Right atrium auricular region (tissue), 2 donors: ENCODE results near the gene KLF3. TPM values are rescaled to one million over a fixed set of nuclear protein-coding genes. Genes with fewer than 3 reads are reported as not detected.

Experiments
- DNase-seq: peaks from one replicate; pipeline ENCODE4 v3.0.0-alpha.2; 2019; ENCODE audit warnings: low spot score
- H3K27ac ChIP-seq, 2 donors: fragments of 200-600 bp; sonication (generic); 1 replicate in 1 of 2; 2 replicates in 1 of 2; pipeline ENCODE4 v1.5.1; 2016 to 2019
- H3K27me3 ChIP-seq, 2 donors: fragments of 200-600 bp; sonication (generic); one replicate each; pipeline versions ENCODE4 v1.5.1 to v1.6.0; 2017 to 2019
- H3K36me3 ChIP-seq: fragments of 200-600 bp; sonication (generic); one replicate; pipeline ENCODE4 v1.5.1; 2016
- H3K4me1 ChIP-seq, 2 donors: fragments of 200-600 bp; sonication (generic); one replicate each; pipeline versions ENCODE4 v1.5.1 to v1.6.0; 2017 to 2019
- H3K4me3 ChIP-seq, 2 donors: fragments of 200-600 bp; sonication (generic); 1 replicate in 1 of 2; 2 replicates in 1 of 2; pipeline ENCODE4 v1.5.1; 2017 to 2019; ENCODE audit warnings: mild to moderate bottlenecking in 1 of 2, moderate library complexity in 1 of 2
- H3K9me3 ChIP-seq, 2 donors: fragments of 200-600 bp; sonication (generic); one replicate each; pipeline ENCODE4 v1.5.1; 2019
- total RNA-seq, 2 donors: library from RNA; depleted of rRNA; stranded (reverse); fragments of >200 nt; gene quantifications; one replicate each; pipeline ENCODE4 v1.1.0, GENCODE V29; 2016
- TF ChIP-seq, protein P1 (sequence below), 2 donors: fragments of 200-600 bp; sonication (generic); IDR thresholded peaks; one replicate each; pipeline ENCODE4 v1.5.1; 2019; ENCODE audit warnings: antibody characterized with exemption in 2 of 2

Gene KLF3
- total RNA-seq, 2 donors from 2014 or later: 22.6 to 28.8 TPM

DNA sequence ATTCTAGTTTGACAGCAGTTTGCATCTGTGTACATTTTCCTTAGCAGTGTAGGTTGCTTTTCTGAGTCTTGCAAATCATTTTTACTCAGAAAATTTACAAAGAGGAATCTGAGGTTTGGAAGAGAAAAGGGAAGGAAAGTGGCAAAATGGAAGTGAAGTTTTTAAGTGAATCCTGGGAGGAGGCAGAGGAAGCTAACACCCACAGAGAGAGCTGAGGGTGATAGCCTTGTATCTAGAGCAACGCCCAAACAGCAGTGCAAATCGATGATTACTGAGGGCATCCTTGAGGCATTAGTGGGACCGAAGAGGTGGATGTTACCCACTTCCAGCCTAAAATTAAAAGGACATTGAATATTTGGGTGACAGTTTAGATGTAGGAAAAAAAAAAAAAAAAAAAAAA is 31.8 kb downstream of the KLF3 start:
- H3K27me3 ChIP-seq: no peaks in the 10 kb centered on the region
- TF ChIP-seq, protein P1, sequence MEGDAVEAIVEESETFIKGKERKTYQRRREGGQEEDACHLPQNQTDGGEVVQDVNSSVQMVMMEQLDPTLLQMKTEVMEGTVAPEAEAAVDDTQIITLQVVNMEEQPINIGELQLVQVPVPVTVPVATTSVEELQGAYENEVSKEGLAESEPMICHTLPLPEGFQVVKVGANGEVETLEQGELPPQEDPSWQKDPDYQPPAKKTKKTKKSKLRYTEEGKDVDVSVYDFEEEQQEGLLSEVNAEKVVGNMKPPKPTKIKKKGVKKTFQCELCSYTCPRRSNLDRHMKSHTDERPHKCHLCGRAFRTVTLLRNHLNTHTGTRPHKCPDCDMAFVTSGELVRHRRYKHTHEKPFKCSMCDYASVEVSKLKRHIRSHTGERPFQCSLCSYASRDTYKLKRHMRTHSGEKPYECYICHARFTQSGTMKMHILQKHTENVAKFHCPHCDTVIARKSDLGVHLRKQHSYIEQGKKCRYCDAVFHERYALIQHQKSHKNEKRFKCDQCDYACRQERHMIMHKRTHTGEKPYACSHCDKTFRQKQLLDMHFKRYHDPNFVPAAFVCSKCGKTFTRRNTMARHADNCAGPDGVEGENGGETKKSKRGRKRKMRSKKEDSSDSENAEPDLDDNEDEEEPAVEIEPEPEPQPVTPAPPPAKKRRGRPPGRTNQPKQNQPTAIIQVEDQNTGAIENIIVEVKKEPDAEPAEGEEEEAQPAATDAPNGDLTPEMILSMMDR (IDR thresholded peaks at IDR 0.05): no peak
- H3K4me3 ChIP-seq: no peak overlapping the region
- H3K4me1 ChIP-seq: peaks cover 0 to 38% of the 10 kb centered on the region in 2 donors
- H3K36me3 ChIP-seq: peaks cover 68% of the 10 kb centered on the region
- no peaks in the 10 kb centered on the region for H3K9me3 ChIP-seq
- DNase-seq: no peak
- H3K27ac ChIP-seq: no peak overlapping the region

DNA sequence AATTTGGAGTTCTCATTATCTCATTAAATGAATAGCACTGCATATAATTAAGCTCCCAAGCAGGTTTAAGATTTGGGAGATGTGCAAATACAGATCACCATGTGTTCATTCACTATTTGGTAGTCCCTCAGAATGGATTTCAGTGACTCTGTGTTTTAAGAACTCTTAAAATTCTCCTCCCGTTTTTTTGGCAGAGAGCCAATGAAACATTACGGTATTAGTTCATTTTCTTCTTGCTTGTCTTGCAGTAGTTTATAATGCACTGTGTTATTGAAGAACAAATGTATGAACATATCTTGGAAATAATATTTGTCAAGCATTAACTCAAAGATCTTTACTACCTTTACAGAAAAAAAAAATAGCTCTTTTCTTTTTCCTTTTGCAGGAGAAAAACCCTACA is 32.7 kb downstream of the KLF3 start:
- TF ChIP-seq, protein P1 (IDR thresholded peaks at IDR 0.05): no peak
- Histone ChIP-seq H3K27ac (peak overlapping the region in 1 of 2 donors; percentile 6), H3K27me3 (no peaks in the 10 kb centered on the region), H3K9me3 (no peaks in the 10 kb centered on the region), H3K4me3 (no peak overlapping the region), H3K36me3 (peaks cover 59% of the 10 kb centered on the region), H3K4me1 (peaks cover 0 to 29% of the 10 kb centered on the region in 2 donors)
- DNase-seq: no peak

DNA sequence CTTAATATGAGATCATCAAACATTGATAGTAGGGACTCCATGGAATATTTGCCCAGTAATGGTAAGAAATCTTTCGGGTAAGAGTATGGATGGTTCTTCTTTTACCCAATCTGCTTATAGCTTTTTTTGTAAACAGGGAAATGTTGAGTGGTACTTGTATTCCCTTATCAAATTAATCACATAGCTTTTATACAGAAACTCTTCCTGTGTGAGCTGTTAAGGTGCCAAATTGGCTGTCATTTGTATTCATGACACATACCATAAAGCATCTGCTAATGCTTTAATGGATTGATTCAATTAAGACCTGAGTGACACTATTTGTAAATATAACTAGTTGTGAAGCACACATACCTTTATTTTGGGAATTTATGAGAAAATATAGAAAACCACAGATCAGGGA is 34.2 kb downstream of the KLF3 start:
- Histone ChIP-seq H3K36me3 (peaks cover 58% of the 10 kb centered on the region), H3K27me3 (no peaks in the 10 kb centered on the region), H3K9me3 (no peaks in the 10 kb centered on the region), H3K27ac (no peak overlapping the region), H3K4me3 (no peak overlapping the region), H3K4me1 (peaks cover 0 to 20% of the 10 kb centered on the region in 2 donors)
- TF ChIP-seq, protein P1 (IDR thresholded peaks at IDR 0.05): no peak
- DNase-seq: no peak

DNA sequence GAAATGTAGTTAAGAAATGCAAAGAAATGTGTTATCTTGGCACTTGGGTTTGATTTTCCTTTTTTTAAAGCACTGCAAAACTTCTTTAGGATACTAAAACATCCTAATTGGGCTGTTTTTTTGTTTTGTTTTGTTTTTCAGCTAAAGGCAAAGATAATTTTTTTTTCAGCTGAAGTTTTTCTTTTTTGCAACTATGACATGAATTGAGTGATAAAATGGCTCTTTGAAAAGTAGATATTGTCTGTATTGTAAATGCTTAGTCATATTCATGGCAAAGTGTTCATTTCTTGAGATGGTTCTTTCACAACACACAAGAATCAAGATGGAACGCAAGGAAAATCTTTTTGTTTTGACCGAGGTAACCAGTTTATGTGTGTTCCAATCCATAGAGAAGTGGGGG is 35.1 kb downstream of the KLF3 start:
- DNase-seq: no peak
- H3K36me3 ChIP-seq: peaks cover 50% of the 10 kb centered on the region

DNA sequence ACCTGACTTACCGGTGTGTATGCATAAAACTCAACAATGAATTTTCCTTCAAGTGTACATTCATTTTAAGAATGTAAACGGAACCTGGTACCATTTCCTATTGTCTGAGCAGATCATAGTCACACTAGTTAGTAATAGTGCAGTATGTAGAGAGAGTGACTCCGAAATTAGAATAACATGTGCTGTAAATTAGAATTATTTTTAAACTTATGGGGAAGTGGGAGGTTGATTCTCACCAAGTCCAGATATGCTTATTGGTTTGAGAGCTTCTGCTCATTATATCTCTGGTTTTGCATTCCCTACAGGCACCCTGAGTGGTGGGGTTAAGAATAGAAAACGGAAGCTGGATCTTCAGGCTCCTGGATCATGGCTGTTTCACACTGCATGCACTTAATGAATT is 39.6 kb downstream of the KLF3 start:
- Histone ChIP-seq H3K27ac (no peak overlapping the region), H3K4me3 (no peak overlapping the region), H3K4me1 (peaks cover 0 to 14% of the 10 kb centered on the region in 2 donors), H3K9me3 (no peaks in the 10 kb centered on the region), H3K27me3 (no peaks in the 10 kb centered on the region), H3K36me3 (peaks cover 7% of the 10 kb centered on the region)
- TF ChIP-seq, protein P1 (IDR thresholded peaks at IDR 0.05): no peak
- no peak for DNase-seq

More for the DNA sequence above, 35.1 kb downstream of the KLF3 start:
- Histone ChIP-seq H3K4me1 (peaks cover 0 to 26% of the 10 kb centered on the region in 2 donors), H3K27me3 (no peaks in the 10 kb centered on the region), H3K4me3 (no peak overlapping the region), H3K27ac (no peak overlapping the region), H3K9me3 (no peaks in the 10 kb centered on the region)
- TF ChIP-seq, protein P1 (IDR thresholded peaks at IDR 0.05): no peak

DNA sequence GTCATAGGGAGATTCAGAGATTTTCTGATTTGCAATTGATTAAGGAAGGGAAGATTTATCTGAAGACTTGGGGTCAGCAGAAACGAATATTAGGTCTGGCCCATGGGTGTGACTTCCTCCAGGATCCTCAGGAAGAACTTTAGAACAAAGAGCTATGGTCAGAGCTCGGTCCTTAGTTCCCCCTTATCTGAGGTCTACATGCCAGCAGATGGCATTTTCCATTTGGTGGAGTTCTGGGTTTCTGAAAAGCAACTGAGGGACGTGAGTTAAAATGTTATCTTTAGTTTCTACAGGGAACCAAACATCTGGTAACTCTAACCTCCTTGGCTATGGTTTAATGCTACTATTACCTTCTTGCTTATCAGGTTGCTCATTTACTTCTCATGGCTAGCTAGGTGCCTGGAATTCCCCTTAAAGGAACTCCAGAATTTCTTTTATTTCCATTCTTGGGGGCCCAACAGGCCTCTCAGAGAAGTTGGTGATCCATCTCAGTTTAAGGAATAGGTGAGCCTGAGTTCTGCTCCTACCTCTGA is 40.7 kb downstream of the KLF3 start:
- TF ChIP-seq, protein P1 (IDR thresholded peaks at IDR 0.05): no peak
- no peak for DNase-seq
- Histone ChIP-seq H3K36me3 (no peaks in the 10 kb centered on the region), H3K4me3 (no peak overlapping the region), H3K9me3 (no peaks in the 10 kb centered on the region), H3K4me1 (peaks cover 0 to 14% of the 10 kb centered on the region in 2 donors), H3K27ac (no peak overlapping the region), H3K27me3 (no peaks in the 10 kb centered on the region)
